ENCODE measurements around the gene GLRA1. TPM values are rescaled to one million over a fixed set of nuclear protein-coding genes. Genes with fewer than 3 reads are reported as not detected.

The GLRA1 gene
- total and polyA plus RNA-seq, 2 of the 4 experiments (the other 2 are of a cell fraction): not detected

DNA sequence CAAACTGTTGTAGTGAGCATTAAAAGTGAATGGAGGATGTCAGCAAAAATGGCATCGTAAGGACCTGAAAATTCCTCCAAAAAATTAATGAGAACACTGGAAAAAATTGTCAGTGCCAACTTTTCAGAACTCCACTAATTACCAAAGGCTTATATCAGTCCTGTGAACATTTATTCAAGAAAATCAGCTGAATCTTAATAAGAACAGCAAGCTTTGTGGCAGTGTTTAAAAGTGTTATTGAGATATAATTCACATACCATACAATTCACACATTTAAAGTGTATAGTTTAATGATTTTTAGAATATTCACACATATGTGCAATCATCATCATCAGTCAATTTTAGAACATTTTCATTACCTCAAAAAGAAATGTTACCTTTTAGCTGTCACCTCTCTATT lies 95.3 kb downstream of the GLRA1 start:
- dilution Hi-C loops (cut with HindIII; ENCODE audit: low sequenced_read_pairs, unreplicated experiment) (no loop called here), intact Hi-C loops (cut with micrococcal nuclease) (no loop called here), in situ Hi-C loops (cut with MboI; ENCODE audit: low sequenced_read_pairs) (loop anchor here (5.0 kb wide), 1 partner anchor 313 kb away; no protein-coding TSS in a partner anchor)
- Histone ChIP-seq H3K4ac (ENCODE audit: low read depth, low read length) (no peak overlapping the region), H2BK120ac (ENCODE audit: low read depth, low read length) (no peak overlapping the region), H4K5ac (ENCODE audit: low read depth, low read length) (no peak overlapping the region), H3K4me2 (ENCODE audit: low read depth, low read length) (no peak overlapping the region), H3K14ac (replicated peaks; ENCODE audit: low read depth, low read length) (no peak overlapping the region), H2BK20ac (ENCODE audit: low read depth, low read length) (no peak overlapping the region), H3K23ac (ENCODE audit: low read depth, low read length) (no peak overlapping the region), H2AFZ (replicated peaks; ENCODE audit: low read length, poor library complexity) (no peak overlapping the region), H3K4me1 (ENCODE audit: control insufficient read depth, insufficient read depth, low read length) (no peaks in the 10 kb centered on the region), H2AK5ac (ENCODE audit: low read depth, low read length) (no peak overlapping the region), H4K91ac (ENCODE audit: insufficient read depth, low read depth, low read length) (no peak overlapping the region), H3K4me3 (ENCODE audit: insufficient read depth, low read depth, low read length) (no peak overlapping the region), H2BK5ac (ENCODE audit: low read depth, low read length, poor library complexity, severe bottlenecking) (no peak overlapping the region), H3K18ac (ENCODE audit: low read depth, low read length) (no peak overlapping the region), H3K36me3 (ENCODE audit: control insufficient read depth, insufficient read depth, low read length) (0 out of 2 replicates have a peak, but pooled peaks cover 1% of the 10 kb centered on the region), H2BK15ac (ENCODE audit: low read depth, low read length) (no peak overlapping the region), H4K8ac (ENCODE audit: low read depth in 2 of 2, low read length in 2 of 2) (no peak overlapping the region), H2AK9ac (replicated peaks; ENCODE audit: low read depth, low read length, poor library complexity) (no peak overlapping the region), H3K9me3 (ENCODE audit: control insufficient read depth, insufficient read depth, low read length) (peaks cover 10% of the 10 kb centered on the region; the same call in 1 of the 2 replicates), H3K9ac (ENCODE audit: low read depth, low read length) (no peak overlapping the region), H3K9me1 (ENCODE audit: insufficient read depth, low read length) (no peaks in the 10 kb centered on the region), H3K27me3 (ENCODE audit: control insufficient read depth, insufficient read depth, low read length) (no peaks in the 10 kb centered on the region), H3K27ac (ENCODE audit: insufficient read depth, low read length) (no peak overlapping the region), H3K79me1 (ENCODE audit: low read depth in 1 of 2, low read length in 2 of 2) (no peaks in the 10 kb centered on the region), H3K56ac (ENCODE audit: extremely low read depth, insufficient read depth, low read length) (no peak overlapping the region), H4K20me1 (ENCODE audit: insufficient read depth, low read length) (no peaks in the 10 kb centered on the region)
- POLR2A ChIA-PET (ENCODE audit: unreplicated experiment): no interaction called here
- CTCF ChIA-PET: interaction anchor here (0.8 to 1.6 kb wide), 2 partner anchors 313 to 314 kb away, joined by 3 to 5 read pairs; no protein-coding TSS in a partner anchor
- no TSS peak for BruUV-seq (replicated peaks)
- TF ChIP-seq CHD1 (IDR thresholded peaks at IDR 0.05; ENCODE audit: low read depth, low read length): no peak
- TF ChIP-seq, protein P1, sequence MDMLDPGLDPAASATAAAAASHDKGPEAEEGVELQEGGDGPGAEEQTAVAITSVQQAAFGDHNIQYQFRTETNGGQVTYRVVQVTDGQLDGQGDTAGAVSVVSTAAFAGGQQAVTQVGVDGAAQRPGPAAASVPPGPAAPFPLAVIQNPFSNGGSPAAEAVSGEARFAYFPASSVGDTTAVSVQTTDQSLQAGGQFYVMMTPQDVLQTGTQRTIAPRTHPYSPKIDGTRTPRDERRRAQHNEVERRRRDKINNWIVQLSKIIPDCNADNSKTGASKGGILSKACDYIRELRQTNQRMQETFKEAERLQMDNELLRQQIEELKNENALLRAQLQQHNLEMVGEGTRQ (IDR thresholded peaks at IDR 0.05; ENCODE audit: low read depth, low read length): no peak
- DNase-seq (no peak), ATAC-seq (ENCODE audit: low read depth) (no peak)
- WGBS, 2 experiments (ENCODE audit: extremely low coverage in 2 of 2, insufficient read length in 1 of 2): no CpG with 5 or more reads among the region's 1 CpG
